WERI-Rb-1 (cell line): ENCODE results near the gene TSPYL6.

ENCODE experiments used
- DNase-seq: peaks from one replicate; pipeline ENCODE4 v3.0.0-alpha.2; 2020
- H3K27ac ChIP-seq: fragments of 250-450 bp; sonication (Bioruptor Pico); 2 replicates; pipeline ENCODE4 v1.5.1; 2020; ENCODE audit warnings: mild to moderate bottlenecking, moderate library complexity
- H3K27me3 ChIP-seq: fragments of 250-450 bp; sonication (Bioruptor Pico); 2 replicates; pipeline ENCODE4 v1.5.1; 2021; ENCODE audit warnings: mild to moderate bottlenecking, low read depth, moderate library complexity; ENCODE audit not compliant: insufficient read depth, severe bottlenecking
- H3K36me3 ChIP-seq: fragments of 250-450 bp; sonication (Bioruptor Pico); 2 replicates; pipeline ENCODE4 v1.5.1; 2020; ENCODE audit warnings: mild to moderate bottlenecking, moderate library complexity
- H3K4me3 ChIP-seq: 2 replicates; pipeline ENCODE4 v1.5.1; 2011; ENCODE audit warnings: low read depth, mild to moderate bottlenecking, control low read depth, low read length
- H3K9me3 ChIP-seq: fragments of 250-450 bp; sonication (Bioruptor Pico); 2 replicates; pipeline ENCODE4 v1.5.1; 2021; ENCODE audit warnings: mild to moderate bottlenecking, moderate library complexity; ENCODE audit not compliant: severe bottlenecking
- CTCF ChIP-seq: IDR thresholded peaks from 2 replicates; pipeline ENCODE4 v1.5.1; 2011; ENCODE audit warnings: low read depth, mild to moderate bottlenecking, control low read depth, inconsistent platforms, low read length

Gene TSPYL6

GRCh38 chr2:54233832-54234649 is 22.0 kb downstream of the TSPYL6 start:
- H3K9me3 ChIP-seq = no peaks in the 10 kb centered on the region
- no peaks in the 10 kb centered on the region for H3K27me3 ChIP-seq
- H3K36me3 ChIP-seq = no peaks in the 10 kb centered on the region
- no peak for TF ChIP-seq CTCF
- H3K27ac ChIP-seq = no peak overlapping the region
- DNase-seq = no peak
- no peak overlapping the region for H3K4me3 ChIP-seq

- Histone ChIP-seq H3K4me3 (no peak overlapping the region), H3K36me3 (no peaks in the 10 kb centered on the region)
- no peak for TF ChIP-seq CTCF
Measured at GRCh38 chr2:54228945-54229344, 27.1 kb downstream of the TSPYL6 start.

GRCh38 chr2:54227798-54228197 is 28.2 kb downstream of the TSPYL6 start:
- peaks cover 3% of the 10 kb centered on the region for H3K9me3 ChIP-seq
- no peak for DNase-seq
- no peaks in the 10 kb centered on the region for H3K27me3 ChIP-seq
- H3K36me3 ChIP-seq = no peaks in the 10 kb centered on the region
- H3K27ac ChIP-seq = no peak overlapping the region
- no peak overlapping the region for H3K4me3 ChIP-seq
- TF ChIP-seq CTCF = no peak

More at GRCh38 chr2:54228945-54229344, 27.1 kb downstream of the TSPYL6 start:
- H3K27ac ChIP-seq = no peak overlapping the region
- no peak for DNase-seq
- H3K27me3 ChIP-seq = no peaks in the 10 kb centered on the region
- H3K9me3 ChIP-seq = peaks cover 2% of the 10 kb centered on the region

GRCh38 chr2:54226260-54226659 is 29.8 kb downstream of the TSPYL6 start:
- DNase-seq = no peak
- Histone ChIP-seq H3K4me3 (no peak overlapping the region), H3K36me3 (no peaks in the 10 kb centered on the region), H3K27me3 (no peaks in the 10 kb centered on the region), H3K27ac (no peak overlapping the region), H3K9me3 (peaks cover 3% of the 10 kb centered on the region)
- TF ChIP-seq CTCF = no peak

GRCh38 chr2:54224997-54225396 is 31.0 kb downstream of the TSPYL6 start:
- H3K9me3 ChIP-seq = peaks cover 3% of the 10 kb centered on the region

More at GRCh38 chr2:54224997-54225396, 31.0 kb downstream of the TSPYL6 start:
- H3K4me3 ChIP-seq = no peak overlapping the region
- H3K36me3 ChIP-seq = no peaks in the 10 kb centered on the region
- no peak overlapping the region for H3K27ac ChIP-seq
- no peak for DNase-seq
- no peak for TF ChIP-seq CTCF
- H3K27me3 ChIP-seq = no peaks in the 10 kb centered on the region
